ES-I3 (cell line): ENCODE data around the gene PSME4.

ENCODE experiments used
- H3K36me3 ChIP-seq: 2 replicates; pipeline ENCODE4 v1.6.1; 2013; ENCODE audit warnings: mild to moderate bottlenecking, low read length, control low read depth, moderate library complexity; ENCODE audit not compliant: insufficient read depth
- H3K4me1 ChIP-seq: 2 replicates; pipeline ENCODE4 v1.6.1; 2013; ENCODE audit warnings: mild to moderate bottlenecking, control low read depth, low read length; ENCODE audit not compliant: insufficient read depth
- H3K9ac ChIP-seq: 2 replicates; pipeline ENCODE4 v1.6.1; 2013; ENCODE audit warnings: low read depth, mild to moderate bottlenecking, low read length, moderate library complexity
- H3K9me3 ChIP-seq: 2 replicates; pipeline ENCODE4 v1.6.1; 2013; ENCODE audit warnings: mild to moderate bottlenecking, low read length, moderate library complexity; ENCODE audit not compliant: control insufficient read depth, insufficient read depth

Gene PSME4, protein sequence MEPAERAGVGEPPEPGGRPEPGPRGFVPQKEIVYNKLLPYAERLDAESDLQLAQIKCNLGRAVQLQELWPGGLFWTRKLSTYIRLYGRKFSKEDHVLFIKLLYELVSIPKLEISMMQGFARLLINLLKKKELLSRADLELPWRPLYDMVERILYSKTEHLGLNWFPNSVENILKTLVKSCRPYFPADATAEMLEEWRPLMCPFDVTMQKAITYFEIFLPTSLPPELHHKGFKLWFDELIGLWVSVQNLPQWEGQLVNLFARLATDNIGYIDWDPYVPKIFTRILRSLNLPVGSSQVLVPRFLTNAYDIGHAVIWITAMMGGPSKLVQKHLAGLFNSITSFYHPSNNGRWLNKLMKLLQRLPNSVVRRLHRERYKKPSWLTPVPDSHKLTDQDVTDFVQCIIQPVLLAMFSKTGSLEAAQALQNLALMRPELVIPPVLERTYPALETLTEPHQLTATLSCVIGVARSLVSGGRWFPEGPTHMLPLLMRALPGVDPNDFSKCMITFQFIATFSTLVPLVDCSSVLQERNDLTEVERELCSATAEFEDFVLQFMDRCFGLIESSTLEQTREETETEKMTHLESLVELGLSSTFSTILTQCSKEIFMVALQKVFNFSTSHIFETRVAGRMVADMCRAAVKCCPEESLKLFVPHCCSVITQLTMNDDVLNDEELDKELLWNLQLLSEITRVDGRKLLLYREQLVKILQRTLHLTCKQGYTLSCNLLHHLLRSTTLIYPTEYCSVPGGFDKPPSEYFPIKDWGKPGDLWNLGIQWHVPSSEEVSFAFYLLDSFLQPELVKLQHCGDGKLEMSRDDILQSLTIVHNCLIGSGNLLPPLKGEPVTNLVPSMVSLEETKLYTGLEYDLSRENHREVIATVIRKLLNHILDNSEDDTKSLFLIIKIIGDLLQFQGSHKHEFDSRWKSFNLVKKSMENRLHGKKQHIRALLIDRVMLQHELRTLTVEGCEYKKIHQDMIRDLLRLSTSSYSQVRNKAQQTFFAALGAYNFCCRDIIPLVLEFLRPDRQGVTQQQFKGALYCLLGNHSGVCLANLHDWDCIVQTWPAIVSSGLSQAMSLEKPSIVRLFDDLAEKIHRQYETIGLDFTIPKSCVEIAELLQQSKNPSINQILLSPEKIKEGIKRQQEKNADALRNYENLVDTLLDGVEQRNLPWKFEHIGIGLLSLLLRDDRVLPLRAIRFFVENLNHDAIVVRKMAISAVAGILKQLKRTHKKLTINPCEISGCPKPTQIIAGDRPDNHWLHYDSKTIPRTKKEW (N-terminal part only)

DNA sequence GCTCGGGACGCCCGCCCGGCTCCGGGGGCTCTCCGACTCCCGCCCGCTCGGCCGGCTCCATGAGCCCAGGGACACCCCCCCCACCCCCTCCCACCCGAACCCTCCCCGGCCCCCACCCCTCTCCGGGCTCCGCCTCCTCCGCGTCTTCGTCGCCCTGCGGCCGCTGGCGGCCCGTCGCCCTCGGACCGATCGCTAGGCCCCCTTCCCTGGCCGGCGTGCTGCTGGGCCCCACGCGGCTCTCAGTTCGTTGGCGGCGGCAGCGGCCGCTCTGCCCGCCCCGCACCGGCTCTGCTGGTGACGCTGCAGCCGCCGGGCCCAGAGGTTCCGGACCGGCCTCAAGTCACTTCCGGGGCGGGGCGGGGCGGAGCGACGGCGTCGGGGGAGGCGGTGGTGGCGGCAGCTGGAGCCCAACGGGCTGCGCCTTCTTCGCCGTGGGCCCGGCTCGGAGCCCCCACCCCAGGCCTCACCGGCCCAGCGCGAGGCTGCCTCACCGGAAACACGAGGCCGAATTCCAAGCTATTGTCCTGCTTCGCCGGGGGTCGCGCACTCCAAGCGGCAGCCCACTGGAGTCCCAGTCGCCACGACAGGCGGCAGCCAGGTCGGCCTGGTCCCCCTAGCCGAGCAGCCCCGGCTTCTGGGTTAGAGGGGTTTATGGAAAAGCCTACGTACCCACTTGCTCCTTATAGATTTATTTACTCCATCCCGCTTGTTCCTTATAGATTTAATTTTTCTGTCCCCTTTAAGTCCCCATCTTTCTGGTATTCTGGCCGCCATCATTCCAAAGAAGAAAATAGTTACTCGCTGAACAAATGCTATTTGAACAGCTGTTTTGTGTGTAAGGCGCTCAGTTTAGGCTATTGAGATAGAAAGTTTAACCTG, at the start of gene PSME4:
TSS of gene PSME4 (minus strand) at position 270 of the 879 bp plus-strand sequence. CDS start at position 61, 209 bp downstream.
- peak within 1 kb of the TSS; percentile 99 for H3K9ac ChIP-seq
- H3K36me3 ChIP-seq = no peaks in the 10 kb centered on the region
- no peaks in the 10 kb centered on the region for H3K9me3 ChIP-seq
- peaks cover 4% of the 10 kb centered on the region for H3K4me1 ChIP-seq

DNA sequence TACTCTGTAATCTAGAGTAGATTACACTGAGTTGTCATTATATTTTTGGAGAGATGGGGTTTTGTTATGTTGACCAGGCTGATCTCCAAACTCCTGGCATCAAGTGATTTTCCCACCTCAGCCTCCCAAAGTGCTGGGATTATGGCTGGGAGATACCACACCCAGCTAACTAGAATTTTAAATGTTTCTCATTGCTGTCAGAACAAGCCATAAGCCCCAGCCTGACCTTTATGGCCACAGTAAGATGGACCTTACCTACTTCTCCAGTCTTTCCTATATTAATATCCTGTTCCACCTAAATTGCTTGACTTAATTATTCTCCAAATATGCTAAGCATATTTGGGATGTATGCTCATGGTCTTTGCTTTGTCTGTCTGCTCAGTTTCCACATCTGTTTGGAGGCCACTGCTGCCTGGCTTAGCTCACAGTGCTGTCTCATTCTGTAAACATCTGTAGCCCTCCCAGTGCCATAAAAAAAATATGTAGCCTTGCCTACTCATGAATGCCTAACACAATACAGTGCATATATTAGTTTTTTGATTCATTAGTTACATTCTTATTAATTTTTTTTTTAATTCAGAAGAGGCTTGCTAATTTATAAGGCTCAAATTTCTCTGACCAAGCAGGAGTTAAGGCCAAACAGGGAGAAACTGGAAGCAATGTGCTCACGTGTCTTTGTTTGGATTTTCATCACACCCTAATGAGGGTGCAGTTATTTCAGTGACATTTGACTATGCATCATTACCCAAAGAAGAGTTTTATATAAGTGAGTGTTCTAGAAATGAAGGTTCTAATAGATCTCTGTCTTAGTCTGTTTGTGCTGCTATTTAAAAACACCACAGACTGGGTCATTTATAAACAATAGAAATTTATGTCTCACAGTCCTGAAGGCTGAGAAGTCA, 45.3 kb upstream of the PSME4 start:
- H3K9me3 ChIP-seq = no peaks in the 10 kb centered on the region; the same call in 1 of the 2 replicates
- no peaks in the 10 kb centered on the region for H3K36me3 ChIP-seq
- H3K9ac ChIP-seq = no peak overlapping the region
- no peaks in the 10 kb centered on the region for H3K4me1 ChIP-seq

DNA sequence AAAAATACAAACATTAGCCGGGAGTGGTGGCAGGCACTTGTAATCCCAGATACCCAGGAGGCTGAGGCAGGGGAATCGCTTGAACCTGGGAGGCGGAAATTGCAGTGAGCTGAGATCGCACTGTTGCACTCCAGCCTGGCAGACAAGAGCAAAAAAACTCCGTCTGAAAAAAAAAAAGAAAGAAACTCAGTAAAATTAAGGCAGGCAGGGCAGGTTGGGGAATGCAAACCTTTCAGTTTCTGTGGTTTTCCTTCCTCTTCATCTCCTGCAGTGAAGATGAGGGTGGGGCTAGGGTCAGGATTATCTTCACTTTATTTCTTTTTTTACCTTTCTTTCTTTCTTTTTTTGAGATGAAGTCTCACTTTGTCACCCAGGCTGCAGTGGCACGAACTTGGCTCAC, 43.2 kb upstream of the PSME4 start:
- Histone ChIP-seq H3K4me1 (no peaks in the 10 kb centered on the region), H3K9me3 (no peaks in the 10 kb centered on the region), H3K9ac (no peak overlapping the region), H3K36me3 (no peaks in the 10 kb centered on the region)

DNA sequence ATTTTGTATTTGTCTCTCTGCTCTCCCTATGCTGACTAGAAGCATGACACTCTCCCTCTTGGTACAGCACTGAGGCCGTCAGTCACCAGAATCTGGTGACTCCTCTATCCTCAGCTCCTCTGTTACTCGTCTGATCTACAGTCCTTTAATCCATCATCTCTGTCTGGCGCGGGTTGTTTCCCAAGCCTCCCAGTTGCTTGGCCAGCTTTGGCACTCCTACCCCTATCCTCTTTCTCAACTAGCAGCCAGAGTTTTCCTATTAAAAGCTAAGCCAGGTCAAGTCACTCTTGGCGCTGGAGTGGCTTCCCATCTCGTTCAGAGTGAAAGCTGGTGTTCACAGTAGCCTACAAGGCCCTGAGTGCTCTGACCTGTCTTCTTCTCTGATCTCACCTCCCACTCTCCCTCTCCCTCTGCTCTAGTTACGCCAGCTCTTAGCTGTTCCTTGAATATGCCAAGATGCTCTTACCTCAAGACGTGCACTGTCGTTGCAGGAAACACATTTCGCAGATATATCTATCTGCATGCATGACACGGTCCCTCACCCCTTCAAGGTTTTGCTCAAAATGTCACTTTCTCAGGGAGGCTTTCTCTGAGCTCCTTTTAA, 41.8 kb upstream of the PSME4 start:
- H3K9ac ChIP-seq = no peak overlapping the region
- no peaks in the 10 kb centered on the region for H3K9me3 ChIP-seq
- no peaks in the 10 kb centered on the region for H3K4me1 ChIP-seq
- H3K36me3 ChIP-seq = no peaks in the 10 kb centered on the region

DNA sequence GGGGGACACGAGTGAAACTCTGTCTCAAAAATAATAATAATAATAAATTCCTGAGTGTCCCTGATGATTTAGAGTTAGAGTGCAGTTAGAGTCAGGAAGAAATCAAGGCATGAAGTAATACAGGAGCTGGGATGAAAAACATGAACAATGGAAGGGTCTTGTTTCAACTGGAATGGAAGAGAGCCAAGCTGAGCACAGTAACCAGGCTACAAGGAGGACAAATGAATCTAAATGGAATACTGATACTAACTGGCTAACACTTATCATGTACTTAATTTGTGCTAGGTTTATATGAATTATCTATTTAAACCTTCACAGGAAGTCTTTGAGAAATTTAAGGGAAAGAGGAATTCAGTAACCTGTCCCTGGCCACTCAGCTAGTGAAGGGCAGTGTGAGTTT, 38.8 kb upstream of the PSME4 start:
- Histone ChIP-seq H3K9me3 (no peaks in the 10 kb centered on the region), H3K4me1 (no peaks in the 10 kb centered on the region), H3K36me3 (no peaks in the 10 kb centered on the region), H3K9ac (no peak overlapping the region)

DNA sequence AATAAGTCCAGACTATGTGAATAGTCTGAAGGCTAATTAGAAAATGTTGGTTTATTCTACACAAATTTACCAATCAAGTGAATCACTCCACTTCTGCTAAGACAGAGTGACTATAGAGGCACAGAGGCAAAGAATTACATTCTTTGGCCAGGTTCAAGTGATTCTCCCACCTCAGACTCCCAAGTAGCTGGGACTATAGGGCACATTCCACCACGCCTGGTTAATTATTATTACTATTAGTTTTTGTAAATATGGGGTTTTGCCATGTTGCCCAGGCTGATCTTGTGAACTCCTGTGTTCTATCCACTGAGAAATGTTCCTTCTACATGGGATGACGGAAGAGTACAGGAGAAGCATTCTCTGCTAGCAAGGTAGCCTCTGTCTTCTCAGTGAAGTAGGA, 37.6 kb upstream of the PSME4 start:
- no peaks in the 10 kb centered on the region for H3K4me1 ChIP-seq
- no peaks in the 10 kb centered on the region for H3K9me3 ChIP-seq
- H3K36me3 ChIP-seq = no peaks in the 10 kb centered on the region
- no peak overlapping the region for H3K9ac ChIP-seq

DNA sequence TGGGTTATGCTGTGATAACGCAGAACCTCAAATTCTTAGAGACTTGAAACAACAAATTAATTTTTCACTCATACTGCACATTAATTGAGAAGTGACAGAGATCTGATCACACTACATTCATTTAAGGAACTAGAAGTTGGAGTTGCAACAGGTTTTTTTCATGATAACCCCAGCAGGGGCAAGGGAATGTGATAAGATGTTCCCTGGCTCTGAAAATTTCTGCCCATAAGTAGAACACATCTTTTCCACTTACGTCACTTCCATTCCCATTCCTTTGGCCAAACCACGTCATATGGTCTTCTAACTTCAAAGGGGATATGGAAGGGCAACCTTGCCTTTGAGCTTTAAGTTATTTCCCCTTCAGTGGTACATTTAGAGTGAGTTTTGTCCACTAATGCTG, 29.7 kb upstream of the PSME4 start:
- no peaks in the 10 kb centered on the region for H3K4me1 ChIP-seq
- no peaks in the 10 kb centered on the region for H3K9me3 ChIP-seq
- H3K9ac ChIP-seq = no peak overlapping the region
- no peaks in the 10 kb centered on the region for H3K36me3 ChIP-seq

DNA sequence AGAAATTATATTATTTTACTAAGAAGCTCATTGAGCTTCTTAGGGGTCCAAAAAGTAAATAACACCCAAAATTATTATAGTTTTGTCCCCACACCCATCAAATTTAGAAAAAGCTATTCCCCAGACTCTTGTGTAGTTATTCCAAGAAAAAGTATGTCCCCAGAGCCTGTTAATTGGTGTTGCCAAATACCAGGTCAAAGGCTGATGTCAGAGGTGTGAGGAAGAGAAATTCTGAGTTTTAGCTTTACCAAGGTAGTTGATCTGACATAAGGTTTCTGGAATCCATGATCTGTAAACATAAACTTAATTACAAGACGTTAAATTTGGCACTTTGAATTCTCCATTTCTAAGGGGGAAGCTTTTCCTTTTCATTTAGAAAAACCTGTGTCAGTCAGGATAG, 29.3 kb upstream of the PSME4 start:
- H3K9me3 ChIP-seq = no peaks in the 10 kb centered on the region
- no peaks in the 10 kb centered on the region for H3K4me1 ChIP-seq
- no peaks in the 10 kb centered on the region for H3K36me3 ChIP-seq
- H3K9ac ChIP-seq = no peak overlapping the region

DNA sequence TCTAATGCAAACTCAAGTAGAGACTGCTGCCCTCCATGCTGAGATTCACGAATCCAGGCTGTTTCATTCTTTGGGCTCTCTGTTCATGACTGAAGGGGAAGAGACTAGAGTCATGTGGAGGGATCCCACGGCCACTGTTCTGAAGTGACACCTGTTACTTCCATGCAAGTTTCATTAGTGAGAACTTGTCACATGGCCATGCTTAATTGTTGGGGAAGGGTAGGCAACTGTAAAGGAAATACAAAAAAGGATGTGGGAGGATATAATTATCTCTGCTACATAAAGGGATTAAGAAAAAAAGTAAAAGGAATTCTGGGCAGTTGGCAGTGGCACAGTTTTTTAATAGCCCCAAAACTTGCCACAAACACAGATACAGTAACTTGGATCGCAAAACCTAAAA, 28.0 kb upstream of the PSME4 start:
- H3K36me3 ChIP-seq = no peaks in the 10 kb centered on the region
- no peaks in the 10 kb centered on the region for H3K4me1 ChIP-seq
- no peak overlapping the region for H3K9ac ChIP-seq
- H3K9me3 ChIP-seq = no peaks in the 10 kb centered on the region

DNA sequence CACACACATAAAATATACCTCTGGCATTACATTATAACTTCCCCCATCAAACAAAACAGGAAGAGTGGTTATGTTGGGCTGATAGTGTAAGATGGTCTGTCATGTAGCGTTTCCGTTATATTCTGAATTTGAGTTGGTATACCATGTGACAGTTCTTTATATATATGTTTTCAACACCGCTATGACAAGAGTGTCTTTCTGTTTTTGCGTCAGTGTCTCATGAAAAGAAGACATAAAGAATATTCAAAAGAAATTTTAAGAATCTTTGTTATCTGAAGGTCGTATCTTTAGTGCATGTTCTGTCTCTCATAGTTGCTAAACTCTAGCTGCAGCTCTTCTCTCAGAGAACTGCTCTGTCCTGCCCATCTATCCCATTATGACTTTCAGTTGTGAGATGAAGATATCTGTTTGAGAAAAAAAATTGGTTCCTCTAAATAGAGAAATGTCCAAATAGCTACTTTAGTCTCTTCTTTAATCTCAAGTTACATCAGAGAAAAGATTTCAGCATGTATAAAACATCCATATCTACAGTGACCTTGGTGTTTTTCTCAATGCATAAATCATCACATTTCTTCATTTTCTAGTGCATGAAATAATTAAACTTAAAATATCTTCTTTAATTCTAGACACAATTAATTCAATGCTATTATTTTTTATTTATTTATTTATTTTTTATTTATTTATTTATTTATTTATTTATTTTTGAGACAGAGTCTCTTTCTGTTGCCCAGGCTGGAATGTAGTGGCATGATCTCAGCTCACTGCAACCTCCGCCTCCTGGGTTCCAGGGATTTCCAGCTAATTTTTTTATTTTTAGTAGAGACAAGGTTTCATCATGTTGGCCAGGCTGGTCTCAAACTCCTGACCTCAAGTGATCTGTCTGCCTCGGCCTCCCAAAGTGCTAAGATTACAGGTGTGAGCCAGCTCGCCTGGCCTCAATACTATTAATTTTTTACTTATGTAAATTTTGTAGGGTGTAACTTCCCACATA, 24.3 kb upstream of the PSME4 start:
- Histone ChIP-seq H3K4me1 (no peaks in the 10 kb centered on the region), H3K9ac (no peak overlapping the region), H3K9me3 (no peaks in the 10 kb centered on the region), H3K36me3 (no peaks in the 10 kb centered on the region)

DNA sequence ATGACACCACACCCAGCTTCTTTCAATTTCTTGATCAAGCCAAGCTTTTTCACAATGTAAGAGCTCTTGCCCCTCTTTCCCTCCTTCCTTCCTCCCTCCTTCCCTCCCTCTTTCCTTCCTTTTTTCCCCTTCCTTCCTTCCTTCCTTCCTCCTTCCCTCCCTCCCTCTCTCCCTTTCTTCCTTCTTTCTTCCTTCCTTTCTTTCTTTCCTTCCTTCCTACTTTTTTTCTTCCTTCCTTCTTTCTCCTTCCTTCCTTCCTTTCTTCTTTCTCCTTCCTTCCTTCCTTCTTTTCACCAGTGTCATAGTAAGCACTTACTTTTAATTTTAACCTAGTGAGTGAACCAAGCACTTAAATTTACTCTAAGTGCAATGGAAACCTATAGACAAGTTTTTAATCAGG, 21.2 kb upstream of the PSME4 start:
- Histone ChIP-seq H3K4me1 (no peaks in the 10 kb centered on the region), H3K9me3 (no peaks in the 10 kb centered on the region), H3K36me3 (no peaks in the 10 kb centered on the region), H3K9ac (no peak overlapping the region)
